ENCODE measurements around the gene MARK3. TPM values are rescaled to one million over a fixed set of nuclear protein-coding genes. Genes with fewer than 3 reads are reported as not detected.
"Not testable (repeated sequence)": the region's sequence is repeated elsewhere in the genome, so short reads cannot be mapped to it uniquely, and the experiment has no call there.

MARK3 gene
- total RNA-seq, 1 donor from 2014 or later, result 81.4 TPM

DNA sequence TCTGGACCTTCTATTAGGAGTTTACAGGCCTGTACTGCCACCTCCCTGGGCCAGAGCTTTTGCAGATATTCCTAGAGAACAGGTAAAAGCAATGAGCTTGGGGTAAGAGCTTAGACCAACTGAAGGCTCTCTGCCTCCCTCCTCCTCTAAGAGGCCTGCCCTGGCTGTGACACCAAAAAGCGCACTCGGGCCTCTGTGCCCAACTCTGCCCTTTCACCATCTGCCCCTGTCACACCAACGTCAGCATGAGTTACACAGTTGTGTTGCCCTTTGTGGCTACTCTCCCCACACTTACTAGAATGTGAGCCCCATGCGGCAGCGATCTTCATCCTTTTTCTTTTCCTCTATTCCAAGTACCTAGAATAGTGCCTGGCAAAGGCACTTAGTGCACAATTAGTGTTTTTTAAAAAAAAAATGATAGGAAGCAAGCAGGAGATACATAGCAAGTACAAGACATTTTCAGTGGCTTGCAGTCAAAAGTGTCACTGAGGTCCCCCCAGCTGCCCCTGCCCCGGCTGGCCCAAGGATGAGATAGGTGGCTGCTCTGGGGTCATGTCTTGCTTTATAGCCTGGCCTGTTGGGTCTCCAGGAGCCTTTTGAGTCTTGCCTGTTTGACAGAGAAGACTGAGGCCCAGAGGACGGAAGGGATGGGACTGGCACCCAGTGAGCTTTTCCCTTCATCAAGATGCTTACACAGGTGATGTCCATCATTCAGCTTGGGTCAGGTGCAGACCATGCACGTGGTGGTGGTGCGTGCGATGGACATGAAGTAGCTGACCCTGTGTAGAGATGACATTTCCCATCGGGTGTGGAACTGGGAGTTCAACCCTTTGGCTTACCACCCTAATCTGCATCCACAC lies 124.9 kb downstream of the MARK3 start:
- intact Hi-C loops (cut with micrococcal nuclease), result no loop called here
- no peaks in the 10 kb centered on the region for H3K4me1 Mint-ChIP-seq (ENCODE audit: low read depth)
- H3K27ac Mint-ChIP-seq, result no peak overlapping the region
- peaks cover 25% of the 10 kb centered on the region for H3K36me3 Mint-ChIP-seq (ENCODE audit: low read depth)
- no peaks in the 10 kb centered on the region for H3K27me3 Mint-ChIP-seq (ENCODE audit: low read depth)
- DNase-seq (ENCODE audit: low spot score), result no peak
- no peak overlapping the region for H3K4me3 Mint-ChIP-seq (ENCODE audit: low read depth)
- no peaks in the 10 kb centered on the region for H3K9me3 Mint-ChIP-seq

DNA sequence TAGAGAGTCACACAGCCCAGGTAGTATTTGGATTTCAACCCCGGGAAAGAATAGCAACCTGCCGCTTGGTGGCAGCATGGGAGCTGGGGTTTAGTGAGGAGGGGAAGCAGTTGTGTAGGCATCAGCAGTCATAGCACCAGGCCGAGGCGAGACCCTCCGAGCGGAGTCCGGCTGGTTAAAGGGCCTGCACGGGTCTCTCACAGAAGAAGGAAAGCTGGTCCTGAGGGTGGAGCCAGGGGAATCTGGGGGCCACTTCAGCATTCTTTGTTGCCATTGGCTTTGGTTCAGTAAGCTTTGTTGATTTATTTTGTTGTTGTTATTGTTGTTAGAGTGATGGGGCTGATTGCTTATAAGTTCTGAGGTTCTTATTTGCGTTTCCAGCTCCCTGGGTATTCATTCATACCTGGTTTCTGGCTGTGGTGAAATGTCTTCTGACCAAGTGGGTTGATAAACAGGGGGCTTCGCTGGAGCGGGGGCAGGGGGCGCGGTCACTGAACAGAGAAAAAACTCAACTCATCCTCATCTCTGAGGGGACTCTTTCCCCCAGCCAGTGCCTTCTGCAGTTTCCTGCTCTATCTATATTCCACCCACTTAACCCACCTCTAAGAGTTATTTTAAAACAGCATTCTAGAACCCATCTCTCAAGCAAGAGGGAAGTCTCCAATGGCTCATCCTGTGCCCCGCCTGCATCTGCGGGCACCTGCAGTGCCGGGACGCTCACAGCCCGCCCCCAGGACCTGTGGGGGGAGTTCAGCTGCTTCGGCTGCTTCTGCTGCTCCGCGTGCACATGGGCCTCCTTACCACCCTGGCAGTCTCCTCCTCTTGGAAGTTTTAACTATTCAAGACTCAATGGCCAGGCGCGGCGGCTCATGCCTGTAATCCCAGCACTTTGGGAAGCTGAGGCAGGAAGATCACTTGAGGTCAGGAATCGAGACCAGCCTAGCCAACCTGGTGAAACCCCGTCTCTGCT lies 125.8 kb downstream of the MARK3 start:
- no peak overlapping the region for H3K27ac Mint-ChIP-seq
- no peak for DNase-seq (ENCODE audit: low spot score)
- intact Hi-C loops (cut with micrococcal nuclease), result no loop called here
- H3K27me3 Mint-ChIP-seq (ENCODE audit: low read depth), result no peaks in the 10 kb centered on the region
- peaks cover 20% of the 10 kb centered on the region for H3K36me3 Mint-ChIP-seq (ENCODE audit: low read depth)
- H3K9me3 Mint-ChIP-seq, result no peaks in the 10 kb centered on the region
- no peaks in the 10 kb centered on the region for H3K4me1 Mint-ChIP-seq (ENCODE audit: low read depth)
- H3K4me3 Mint-ChIP-seq (ENCODE audit: low read depth), result no peak overlapping the region

DNA sequence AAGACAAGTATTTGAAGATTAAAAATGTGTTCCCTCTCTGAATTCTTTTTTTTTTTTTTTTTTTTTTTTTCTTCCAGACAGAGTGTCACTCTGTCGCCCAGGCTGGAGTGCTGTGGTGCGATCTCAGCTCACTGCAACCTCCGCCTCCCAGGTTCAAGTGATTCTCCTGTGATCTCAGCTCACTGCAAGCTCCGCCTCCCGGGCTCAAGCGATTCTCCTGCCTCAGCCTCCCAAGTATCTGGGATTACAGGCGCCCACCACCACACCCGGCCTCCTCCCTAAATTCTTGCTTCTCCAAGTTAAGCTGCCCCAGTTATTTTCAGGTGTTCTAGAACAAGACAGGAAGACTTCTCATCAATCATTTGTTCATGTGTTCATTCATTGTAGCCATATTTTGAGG lies 127.0 kb downstream of the MARK3 start:
- H3K27me3 Mint-ChIP-seq (ENCODE audit: low read depth); H3K4me1 Mint-ChIP-seq (ENCODE audit: low read depth); H3K27ac Mint-ChIP-seq; H3K4me3 Mint-ChIP-seq (ENCODE audit: low read depth); intact Hi-C loops (cut with micrococcal nuclease); H3K9me3 Mint-ChIP-seq; DNase-seq (ENCODE audit: low spot score): not testable (repeated sequence)
- H3K36me3 Mint-ChIP-seq (ENCODE audit: low read depth), result peaks cover 19% of the 10 kb centered on the region

DNA sequence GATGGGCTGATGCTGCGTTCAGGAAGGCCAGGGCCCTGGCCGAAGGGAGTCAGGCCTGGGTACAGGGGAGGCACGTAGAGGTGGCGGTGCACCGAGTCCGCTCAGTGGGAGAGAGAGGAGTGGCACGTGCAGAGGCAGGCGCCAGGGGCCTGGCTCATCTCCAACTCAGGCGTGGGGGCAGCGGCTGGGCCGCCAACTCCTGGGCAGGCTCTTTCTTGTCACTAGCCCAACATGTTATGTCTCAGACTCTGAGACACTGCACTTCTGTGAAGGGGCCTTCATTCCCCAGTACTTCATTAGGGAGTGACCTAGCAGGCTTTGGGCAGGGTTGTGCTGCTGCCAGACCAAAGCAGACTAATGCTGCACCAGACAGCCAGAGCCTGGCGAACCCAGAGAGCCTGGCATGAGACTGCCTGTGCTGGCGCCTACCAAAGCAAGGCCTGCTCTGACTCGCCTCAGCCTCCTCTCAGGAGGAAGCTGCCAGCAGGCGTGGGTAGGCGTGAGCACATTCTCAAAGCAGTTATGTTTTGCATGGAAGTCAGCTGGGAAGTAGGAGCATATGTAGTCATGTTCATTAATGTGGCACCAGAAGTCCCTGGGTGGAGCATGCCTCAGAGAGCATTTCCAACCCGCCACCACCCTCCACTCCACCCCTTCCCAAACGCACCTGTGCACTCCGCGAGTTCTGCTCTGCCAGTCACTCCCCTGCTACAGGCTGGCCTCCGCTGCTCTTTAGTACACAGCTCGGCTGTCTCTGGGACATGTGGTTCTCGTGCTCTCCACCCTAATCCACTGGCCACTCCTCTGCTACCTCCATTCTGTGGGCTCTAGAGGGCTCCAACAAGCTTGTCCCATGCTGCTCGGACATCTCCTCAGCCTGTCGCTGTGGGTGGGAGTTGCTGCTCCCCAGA lies 127.7 kb downstream of the MARK3 start:
- H3K9me3 Mint-ChIP-seq, result no peaks in the 10 kb centered on the region
- no peaks in the 10 kb centered on the region for H3K4me1 Mint-ChIP-seq (ENCODE audit: low read depth)
- H3K27ac Mint-ChIP-seq, result no peak overlapping the region
- intact Hi-C loops (cut with micrococcal nuclease), result no loop called here
- H3K4me3 Mint-ChIP-seq (ENCODE audit: low read depth), result no peak overlapping the region
- no peaks in the 10 kb centered on the region for H3K27me3 Mint-ChIP-seq (ENCODE audit: low read depth)
- peaks cover 15% of the 10 kb centered on the region for H3K36me3 Mint-ChIP-seq (ENCODE audit: low read depth)
- no peak for DNase-seq (ENCODE audit: low spot score)

DNA sequence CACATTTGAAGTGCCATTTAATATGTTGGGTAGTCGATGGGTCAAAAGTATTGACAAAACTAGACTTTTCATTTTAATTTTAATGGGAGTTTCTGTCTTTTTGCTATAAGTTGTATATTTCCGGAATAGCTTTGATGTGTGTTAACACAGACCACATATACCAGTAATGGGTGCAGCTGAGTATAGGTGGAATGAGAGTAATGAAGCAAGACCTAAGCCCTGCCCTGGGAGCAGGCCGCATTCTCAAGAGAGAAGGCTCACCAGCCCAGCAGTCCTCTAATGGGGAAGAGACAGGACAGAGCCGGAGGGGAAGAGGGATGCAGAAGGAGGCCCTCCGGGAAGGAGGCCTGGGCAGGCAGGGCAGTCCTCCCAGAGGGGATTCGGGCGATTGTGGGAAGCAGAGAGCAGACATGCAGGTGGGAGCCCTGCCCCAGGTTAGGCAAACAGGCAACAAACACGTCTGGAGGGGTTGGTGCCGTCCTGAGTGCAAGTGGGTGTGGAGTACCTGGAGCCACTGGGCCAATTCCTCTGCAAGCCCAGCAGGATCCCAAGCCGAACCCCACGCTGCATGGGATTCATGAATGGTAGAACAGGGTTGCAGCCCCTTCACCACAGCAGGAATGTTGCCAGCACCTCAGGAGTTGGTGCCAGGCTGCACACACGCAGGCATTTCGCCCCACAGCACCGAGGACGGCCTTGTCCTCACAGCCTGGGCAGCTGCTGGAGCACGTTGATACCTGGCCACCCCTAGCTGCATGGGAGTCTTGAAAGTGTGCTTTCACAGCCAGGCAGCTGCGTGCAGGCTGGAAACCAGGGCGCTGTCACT lies 129.6 kb downstream of the MARK3 start:
- peaks cover 7% of the 10 kb centered on the region for H3K36me3 Mint-ChIP-seq (ENCODE audit: low read depth)
- no peak overlapping the region for H3K4me3 Mint-ChIP-seq (ENCODE audit: low read depth)
- H3K9me3 Mint-ChIP-seq, result no peaks in the 10 kb centered on the region

DNA sequence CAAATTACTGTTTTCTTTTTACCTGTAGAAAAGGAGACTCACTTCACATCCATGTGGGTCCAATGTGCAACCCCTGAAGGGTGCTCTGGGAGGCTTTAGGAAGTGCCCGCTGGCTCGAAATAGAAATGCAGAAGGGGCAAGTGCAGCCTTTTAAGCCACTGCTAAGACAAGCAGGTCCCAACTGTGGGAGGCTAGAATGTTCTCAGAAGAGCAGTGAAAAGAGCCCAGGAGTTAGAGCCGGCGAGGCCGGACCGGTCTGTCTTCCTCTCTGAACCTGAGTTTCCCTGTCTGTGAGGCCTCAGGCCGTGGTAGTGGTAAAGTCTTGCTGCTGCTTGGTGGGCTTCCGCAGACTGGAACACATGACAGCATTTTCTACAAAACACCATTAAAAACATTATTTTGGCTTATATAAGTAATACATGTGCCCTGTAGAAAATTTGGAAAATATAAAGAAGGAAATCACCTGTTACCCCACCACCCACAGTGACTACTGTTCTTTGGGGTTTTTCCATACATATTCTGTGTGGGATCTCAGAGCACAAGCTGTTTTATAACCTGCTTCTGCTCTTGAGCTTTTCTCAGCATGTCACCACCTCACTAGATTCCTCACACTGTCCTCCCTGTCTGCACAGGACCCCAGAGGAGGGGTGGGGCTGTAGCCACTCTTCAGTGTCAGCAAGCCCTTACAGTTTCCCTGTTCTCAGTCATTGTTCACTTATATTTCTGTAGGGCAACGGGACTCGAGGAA lies 131.4 kb downstream of the MARK3 start:
- no peaks in the 10 kb centered on the region for H3K9me3 Mint-ChIP-seq
- DNase-seq (ENCODE audit: low spot score), result no peak
- H3K27ac Mint-ChIP-seq, result no peak overlapping the region
- peaks cover 4% of the 10 kb centered on the region for H3K36me3 Mint-ChIP-seq (ENCODE audit: low read depth)
- intact Hi-C loops (cut with micrococcal nuclease), result no loop called here
- H3K4me3 Mint-ChIP-seq (ENCODE audit: low read depth), result no peak overlapping the region
- H3K27me3 Mint-ChIP-seq (ENCODE audit: low read depth), result peaks cover 2% of the 10 kb centered on the region
- peaks cover 4% of the 10 kb centered on the region for H3K4me1 Mint-ChIP-seq (ENCODE audit: low read depth)

More for the DNA sequence above, 129.6 kb downstream of the MARK3 start:
- Mint-ChIP-seq H3K4me1 (ENCODE audit: low read depth) (peaks cover 4% of the 10 kb centered on the region), H3K27me3 (ENCODE audit: low read depth) (peaks cover 2% of the 10 kb centered on the region), H3K27ac (no peak overlapping the region)
- DNase-seq (ENCODE audit: low spot score), result no peak
- intact Hi-C loops (cut with micrococcal nuclease), result no loop called here

DNA sequence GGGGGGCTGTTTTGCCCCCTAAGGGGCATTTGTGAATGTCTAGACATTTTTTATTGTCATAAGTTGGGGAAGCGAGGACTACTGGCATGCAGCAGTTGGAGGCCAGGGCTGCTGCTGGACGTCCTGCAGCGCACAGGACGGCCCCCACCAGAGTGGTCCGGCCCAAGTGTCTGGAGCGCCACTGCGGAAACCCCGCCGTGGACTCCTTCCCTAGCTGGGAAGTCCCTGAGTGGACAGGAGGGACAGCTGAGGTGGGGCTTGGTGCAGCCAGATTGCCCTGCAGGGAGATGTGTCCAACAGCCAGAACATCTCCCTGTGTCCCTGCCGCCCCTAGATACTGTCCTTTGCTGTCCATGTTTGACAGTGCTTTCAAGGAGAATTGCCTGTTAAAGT lies 132.0 kb downstream of the MARK3 start:
- Mint-ChIP-seq H3K27ac (no peak overlapping the region), H3K4me3 (ENCODE audit: low read depth) (no peak overlapping the region), H3K36me3 (ENCODE audit: low read depth) (peaks cover 4% of the 10 kb centered on the region), H3K9me3 (no peaks in the 10 kb centered on the region), H3K27me3 (ENCODE audit: low read depth) (peaks cover 2% of the 10 kb centered on the region), H3K4me1 (ENCODE audit: low read depth) (peaks cover 4% of the 10 kb centered on the region)
- intact Hi-C loops (cut with micrococcal nuclease), result no loop called here
- DNase-seq (ENCODE audit: low spot score), result no peak

DNA sequence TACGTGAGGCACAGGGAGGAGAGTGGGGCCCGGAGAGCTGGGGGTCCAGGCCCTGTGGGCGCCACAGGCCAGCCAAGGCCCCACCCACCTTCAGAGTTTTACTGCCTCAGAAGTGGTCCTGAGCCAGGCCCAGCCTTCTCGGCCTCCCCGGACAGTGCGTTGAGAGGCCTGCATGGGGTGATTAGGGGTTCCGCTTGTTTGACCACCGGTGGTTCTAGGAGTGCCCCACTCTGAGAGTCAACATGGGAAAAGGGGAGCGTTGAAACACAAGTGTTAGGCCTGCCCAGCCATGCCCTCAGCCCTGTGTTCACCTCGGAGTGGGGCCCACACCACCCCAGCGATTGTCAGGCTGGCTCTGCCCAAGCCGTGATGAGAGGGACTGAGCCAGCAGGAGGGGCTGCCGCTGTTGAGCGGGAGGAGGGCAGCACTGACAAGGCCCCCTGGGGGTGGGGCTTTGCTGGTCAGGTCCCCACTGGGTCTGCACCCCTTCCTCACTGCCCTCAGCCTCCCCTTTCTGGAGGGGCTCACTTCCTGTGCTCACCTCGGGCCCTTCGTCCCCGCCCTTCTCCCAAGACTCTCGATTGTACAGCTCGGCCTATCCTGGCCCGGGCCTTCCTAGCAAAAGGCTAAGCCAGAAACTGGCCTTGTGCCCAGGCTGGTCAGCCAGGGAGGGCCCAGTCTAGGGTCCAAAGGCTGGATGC lies 132.7 kb downstream of the MARK3 start:
- intact Hi-C loops (cut with micrococcal nuclease), result loop anchor here (1.0 kb wide), 1 partner anchor 28 kb away; no protein-coding TSS in a partner anchor
- H3K4me3 Mint-ChIP-seq (ENCODE audit: low read depth), result no peak overlapping the region
- DNase-seq (ENCODE audit: low spot score), result no peak
- no peaks in the 10 kb centered on the region for H3K36me3 Mint-ChIP-seq (ENCODE audit: low read depth)
- H3K27ac Mint-ChIP-seq, result no peak overlapping the region
- H3K4me1 Mint-ChIP-seq (ENCODE audit: low read depth), result peaks cover 4% of the 10 kb centered on the region
- H3K9me3 Mint-ChIP-seq, result no peaks in the 10 kb centered on the region
- peaks cover 2% of the 10 kb centered on the region for H3K27me3 Mint-ChIP-seq (ENCODE audit: low read depth)

DNA sequence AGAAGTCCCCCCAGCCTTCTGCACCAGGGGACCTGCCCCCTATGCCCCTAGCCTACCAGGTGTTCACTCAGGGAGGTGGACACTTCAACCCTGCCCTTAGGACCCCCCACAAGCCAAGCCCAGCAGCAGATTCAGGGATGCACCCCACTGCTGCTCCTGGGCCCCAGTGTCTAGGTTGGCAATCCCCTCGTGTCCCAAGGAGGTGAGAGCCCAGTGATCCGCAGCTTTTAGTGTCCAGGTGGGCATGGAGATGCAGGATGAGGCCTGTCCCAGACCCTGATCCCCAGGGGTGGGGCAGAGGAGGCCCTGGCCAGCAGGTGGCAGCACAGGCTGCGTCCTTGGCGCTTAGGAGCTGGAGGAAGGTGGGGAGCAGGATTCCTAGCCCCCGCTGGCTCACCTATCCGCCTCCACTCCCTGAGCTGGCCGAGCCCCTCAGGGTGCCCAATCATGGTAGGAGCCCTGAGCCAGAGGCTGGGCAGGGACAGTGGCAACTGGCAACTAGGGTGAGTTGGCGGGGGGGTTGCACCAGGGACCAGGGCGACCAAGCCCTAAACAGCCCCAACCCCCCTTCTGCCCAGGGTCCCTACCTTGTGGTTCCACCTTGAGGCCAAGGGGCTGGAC lies 133.3 kb downstream of the MARK3 start:
- no peaks in the 10 kb centered on the region for H3K9me3 Mint-ChIP-seq
- no peaks in the 10 kb centered on the region for H3K36me3 Mint-ChIP-seq (ENCODE audit: low read depth)
- no peak overlapping the region for H3K4me3 Mint-ChIP-seq (ENCODE audit: low read depth)
- H3K27me3 Mint-ChIP-seq (ENCODE audit: low read depth), result peaks cover 5% of the 10 kb centered on the region
- intact Hi-C loops (cut with micrococcal nuclease), result loop anchor here (1.0 kb wide), 1 partner anchor 28 kb away; no protein-coding TSS in a partner anchor
- H3K27ac Mint-ChIP-seq, result no peak overlapping the region
- no peak for DNase-seq (ENCODE audit: low spot score)
- H3K4me1 Mint-ChIP-seq (ENCODE audit: low read depth), result peaks cover 4% of the 10 kb centered on the region

DNA sequence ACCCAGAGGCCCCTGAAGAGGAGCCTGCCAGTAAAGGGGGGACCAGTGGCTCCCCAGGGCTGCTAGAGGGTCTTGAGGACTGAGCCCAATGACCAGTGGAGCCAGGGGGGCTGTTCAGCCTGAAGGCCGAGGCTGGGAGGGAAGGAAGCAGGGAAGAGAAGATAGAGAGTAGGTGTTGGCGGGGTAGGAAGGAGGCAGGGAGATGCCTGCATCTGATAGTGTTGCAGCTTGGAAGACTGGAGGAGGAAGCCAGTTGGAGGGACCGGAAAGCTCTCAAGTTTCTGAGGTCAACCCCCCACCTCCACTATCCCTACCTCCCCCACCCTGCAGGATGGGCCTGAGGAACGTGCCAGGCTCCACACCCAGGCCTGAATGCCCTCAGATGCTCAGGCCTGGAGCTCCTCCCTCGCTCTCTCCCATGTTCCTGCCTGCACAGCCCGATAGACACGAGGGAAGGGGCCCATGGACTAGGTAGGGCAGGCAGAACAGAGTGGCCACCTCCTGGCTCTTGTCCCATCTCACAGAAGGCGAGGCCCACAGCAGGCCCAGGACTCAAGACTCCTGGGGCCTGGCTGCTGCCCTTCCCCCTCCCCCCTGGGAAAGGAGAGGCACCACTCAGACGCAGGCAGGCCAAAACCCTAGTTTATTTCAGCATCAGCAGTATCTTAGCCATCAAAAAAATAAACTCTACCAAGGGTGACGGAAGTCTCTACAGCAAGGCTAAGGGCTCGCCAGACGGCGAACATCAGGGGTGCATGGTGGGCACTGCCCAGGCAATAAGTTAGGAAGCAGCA lies 134.0 kb downstream of the MARK3 start:
- peak overlapping the region; percentile 60 for H3K4me3 Mint-ChIP-seq (ENCODE audit: low read depth)
- no peak overlapping the region for H3K27ac Mint-ChIP-seq
- intact Hi-C loops (cut with micrococcal nuclease), result no loop called here
- H3K36me3 Mint-ChIP-seq (ENCODE audit: low read depth), result no peaks in the 10 kb centered on the region
- H3K9me3 Mint-ChIP-seq, result no peaks in the 10 kb centered on the region
- H3K27me3 Mint-ChIP-seq (ENCODE audit: low read depth), result peaks cover 11% of the 10 kb centered on the region
- peaks cover 4% of the 10 kb centered on the region for H3K4me1 Mint-ChIP-seq (ENCODE audit: low read depth)
- DNase-seq (ENCODE audit: low spot score), result no peak
